H4 (cell line): ENCODE measurements around the gene DENND1A. TPM values are rescaled to one million over a fixed set of nuclear protein-coding genes. Genes with fewer than 3 reads are reported as not detected.

Experiments used
- DNase-seq: peaks from one replicate; pipeline ENCODE4 v3.0.0-alpha.2; 2015; ENCODE audit warnings: low spot score
- total RNA-seq: library from RNA; depleted of rRNA; stranded (reverse); fragments of >200 nt; shearing (Covaris generic); gene quantifications from 2 replicates; pipeline ENCODE4 v1.2.3, GENCODE V29; 2014

Gene DENND1A
- total RNA-seq, 1 experiment from 2014 or later, result 9.5 TPM

DNA sequence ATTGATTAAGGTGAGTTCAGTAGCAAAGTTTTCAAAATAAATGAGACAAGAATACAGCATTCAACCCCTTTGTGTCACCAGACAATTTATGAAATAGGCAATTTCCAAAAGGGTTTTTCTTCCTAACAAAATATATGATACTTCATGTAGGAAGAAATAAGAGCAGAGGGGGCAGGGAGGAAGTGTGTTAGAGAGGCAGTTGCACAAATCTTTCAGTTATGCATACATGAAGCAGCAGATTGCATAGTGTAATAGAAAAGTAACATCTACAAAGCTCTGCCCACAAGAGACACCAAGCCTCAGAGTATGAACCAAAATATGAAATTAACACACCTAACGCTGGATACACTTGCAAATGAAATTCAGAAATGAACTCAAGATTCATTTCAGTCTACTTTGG is 157.0 kb downstream of the DENND1A start:
- no peak for DNase-seq

DNA sequence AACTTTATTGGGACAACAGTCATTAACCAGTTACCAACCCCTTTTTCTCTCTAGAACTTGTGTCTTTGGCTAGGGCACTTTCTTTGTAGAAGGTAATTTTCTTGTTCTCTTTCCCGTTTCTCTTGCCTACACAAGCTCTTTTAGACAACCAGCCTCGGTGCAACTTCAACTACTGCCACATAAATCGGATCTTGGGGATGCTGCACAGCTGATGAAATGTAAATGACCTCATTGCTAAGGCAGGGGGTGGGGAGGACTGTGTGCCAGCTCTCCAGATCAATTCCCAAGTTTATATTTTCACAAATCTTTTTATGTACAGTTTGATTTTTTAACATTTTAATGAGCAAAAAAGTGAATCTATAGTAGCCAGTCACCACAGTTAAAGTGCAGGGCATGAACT is 157.6 kb downstream of the DENND1A start:
- DNase-seq, result no peak

DNA sequence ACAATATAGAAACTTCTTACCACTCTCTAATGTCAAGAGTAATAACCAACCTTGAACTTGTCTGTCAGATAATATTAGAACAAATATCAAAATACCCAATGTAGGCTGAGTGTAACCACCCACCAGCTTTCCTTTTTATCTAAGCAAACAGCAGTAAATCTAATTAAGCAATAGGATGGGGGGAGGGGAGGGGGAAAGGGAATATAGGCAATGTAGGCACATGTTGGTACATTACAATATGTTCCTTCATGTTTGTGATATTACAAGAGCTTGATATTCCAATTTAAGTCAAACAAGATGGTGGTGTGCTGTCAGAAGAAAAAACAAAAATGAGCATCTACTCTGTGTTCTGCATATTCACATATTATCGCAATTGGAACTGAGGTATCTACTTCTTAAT is 158.2 kb downstream of the DENND1A start:
- no peak for DNase-seq

DNA sequence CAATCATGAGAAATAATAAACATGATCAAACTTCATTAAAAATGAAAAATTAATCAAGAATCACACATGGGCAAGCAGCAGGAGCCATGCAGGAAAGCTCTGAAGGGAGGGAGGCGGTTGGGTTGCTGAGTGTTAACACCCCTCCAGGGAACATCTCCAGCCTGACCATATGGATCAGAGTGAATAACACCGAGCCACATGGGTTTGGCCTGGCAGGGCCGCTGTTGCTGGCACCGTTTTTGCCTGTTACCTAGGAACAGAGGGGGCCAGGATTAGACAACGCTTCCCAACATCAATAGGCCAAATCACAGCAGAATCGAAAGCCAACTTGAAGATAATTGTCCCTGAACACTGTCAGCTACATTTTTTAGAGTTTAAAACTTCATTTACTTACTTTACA is 160.2 kb downstream of the DENND1A start:
- DNase-seq, result no peak

DNA sequence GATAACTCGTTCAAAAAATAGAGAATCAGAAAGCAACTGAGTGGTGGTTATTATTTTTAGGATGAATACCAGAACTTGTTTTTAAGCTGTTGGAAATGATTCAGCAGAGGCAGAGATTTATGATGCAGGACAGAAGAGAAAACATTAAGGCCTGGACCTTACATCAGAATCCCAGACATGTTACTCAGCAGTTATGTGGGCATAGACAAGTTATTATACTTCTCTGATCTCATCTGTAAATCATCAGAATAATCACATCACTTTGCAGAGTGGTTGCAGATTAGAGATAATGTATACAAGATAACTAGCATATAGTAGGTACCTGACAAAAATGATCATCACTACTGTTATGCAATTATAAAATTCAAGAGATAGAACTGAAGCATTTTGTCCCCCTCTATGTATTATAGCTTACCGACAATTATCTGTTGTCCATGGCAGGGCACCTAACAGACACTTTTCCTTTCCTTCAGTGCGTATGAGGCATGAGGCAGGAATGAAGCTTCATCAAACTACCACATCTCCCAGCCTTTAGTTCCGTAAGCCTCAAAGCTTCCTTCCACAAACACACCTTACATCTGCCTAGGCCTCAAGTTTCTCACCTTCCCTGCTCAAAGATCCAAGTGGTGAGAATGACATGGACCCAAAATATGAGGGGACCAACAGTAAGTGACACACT is 165.9 kb downstream of the DENND1A start:
- DNase-seq, result no peak

DNA sequence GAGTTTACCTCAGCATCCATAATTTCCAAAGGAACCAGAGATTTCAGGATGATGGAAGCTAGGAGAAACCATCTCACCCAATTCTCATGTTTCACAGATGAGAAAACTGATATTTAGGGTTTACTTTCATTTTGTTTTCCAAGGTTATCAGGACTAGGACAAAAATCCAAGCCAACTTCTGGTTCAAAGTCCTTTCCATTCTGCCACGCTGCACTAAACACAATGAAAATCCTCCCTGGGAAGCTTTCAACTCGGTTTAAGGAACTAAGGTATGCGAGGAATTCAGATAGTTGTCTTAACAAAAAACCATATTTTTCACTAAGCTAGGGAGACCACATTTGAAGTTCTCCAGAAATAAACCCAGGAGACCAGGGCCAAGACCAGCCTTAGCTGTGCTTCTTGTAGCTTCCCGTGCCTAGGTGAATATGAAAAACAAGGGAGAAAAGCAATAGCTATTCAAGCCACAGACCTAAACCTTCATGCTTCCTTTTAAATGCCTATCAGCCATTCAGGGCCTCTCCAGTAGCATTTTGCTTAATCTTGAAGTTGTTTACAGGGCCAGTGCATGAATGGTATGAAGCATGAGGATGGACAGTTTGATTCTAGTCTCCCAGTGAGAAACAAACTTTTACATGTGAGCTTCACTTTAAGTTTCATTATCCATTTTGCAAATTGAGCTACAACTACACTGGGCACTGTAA is 167.9 kb downstream of the DENND1A start:
- DNase-seq, result no peak

DNA sequence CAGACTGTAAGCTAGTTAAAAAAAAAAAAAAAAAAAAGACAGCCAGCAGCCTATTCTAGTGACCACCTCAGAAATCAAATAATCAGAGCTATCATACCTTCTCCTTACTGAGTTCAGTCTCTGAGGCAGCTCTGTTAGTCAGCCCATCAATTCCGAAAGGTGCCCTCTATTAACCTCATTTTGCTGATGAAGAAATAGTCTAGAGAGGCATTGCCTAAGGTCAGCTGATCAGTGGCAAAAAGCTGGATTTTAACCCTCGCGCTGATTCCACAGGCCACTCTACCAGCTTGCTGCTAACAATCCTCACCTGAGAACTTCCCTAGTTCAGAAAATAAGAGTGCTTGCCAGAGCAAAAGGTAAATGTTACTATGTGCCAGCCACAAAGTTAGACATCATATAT is 172.0 kb downstream of the DENND1A start:
- DNase-seq, result no peak

DNA sequence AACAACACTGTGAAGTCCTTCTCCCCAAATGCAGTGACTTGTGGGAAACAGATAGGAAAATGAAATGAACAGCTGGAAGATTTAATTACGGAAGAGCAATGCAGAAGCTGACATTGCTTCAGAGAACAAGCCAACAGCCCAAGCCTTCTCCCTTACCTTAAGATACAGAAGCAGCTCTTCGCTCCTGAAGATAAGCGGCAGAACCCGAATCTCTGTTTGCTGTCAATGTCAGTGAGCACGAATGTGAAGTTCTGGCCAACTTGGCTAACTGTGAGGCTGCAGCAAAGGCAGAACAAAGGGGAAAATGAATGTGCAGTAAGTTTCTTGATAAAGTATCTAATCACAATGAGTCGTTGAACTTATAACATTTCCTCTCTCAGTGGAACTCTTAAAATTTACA is 172.4 kb downstream of the DENND1A start:
- DNase-seq, result no peak

DNA sequence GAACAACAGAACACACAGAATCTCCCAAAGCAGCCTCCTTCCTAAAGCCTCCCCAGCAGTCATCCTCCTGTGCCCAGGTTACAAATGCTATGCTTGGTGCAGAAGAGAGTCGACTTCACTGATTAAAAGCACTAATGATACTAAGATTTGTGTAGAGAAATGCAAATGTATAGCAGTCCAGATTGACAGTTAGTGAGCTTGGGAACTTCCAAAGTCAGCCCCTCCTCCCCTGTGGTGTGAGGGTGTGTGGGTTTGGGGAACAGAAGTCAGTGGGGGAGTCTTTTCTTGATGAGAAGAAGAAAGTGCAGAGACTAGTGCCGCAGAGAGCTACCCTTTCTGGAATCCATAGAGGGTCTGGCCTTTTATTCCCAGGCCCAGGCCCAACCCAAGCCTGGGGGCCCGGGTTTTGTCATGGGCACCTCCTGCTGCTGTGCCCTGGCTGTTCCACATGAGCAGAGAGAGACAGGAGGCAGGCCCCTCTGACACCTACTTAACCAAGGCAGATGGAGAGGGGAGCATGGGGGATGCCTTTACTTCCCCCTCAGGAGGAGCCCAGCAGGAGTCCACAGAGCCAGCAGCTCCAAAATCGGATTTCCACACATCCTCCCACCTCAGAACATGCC is 173.3 kb downstream of the DENND1A start:
- DNase-seq, result no peak

DNA sequence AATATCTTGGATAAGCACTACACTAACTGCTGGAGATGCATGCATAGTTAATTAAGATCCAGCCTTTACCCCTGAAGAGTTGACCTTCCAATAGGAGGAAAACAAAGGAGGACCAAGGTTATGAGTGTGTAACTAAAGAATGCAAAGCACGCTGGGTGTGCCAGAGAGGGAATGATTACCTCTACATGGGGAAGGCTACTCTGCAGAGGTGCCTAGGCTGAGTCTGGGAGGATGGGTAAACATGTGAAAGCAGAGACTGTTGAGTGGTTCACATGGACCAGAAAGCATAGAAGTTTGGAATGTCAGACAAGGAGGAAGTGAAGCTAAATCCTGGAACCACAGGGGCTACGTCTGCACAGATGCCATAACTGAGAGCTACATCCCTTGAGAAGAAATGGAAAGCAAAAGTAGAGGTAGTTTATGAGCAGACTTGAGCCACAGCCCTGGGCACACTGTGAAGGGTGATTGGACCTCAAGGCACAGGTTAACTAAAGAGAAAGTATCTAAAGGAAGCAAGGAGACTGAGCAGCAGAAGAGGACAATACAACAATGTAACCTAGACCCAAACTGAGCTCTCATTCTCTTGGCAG is 176.2 kb downstream of the DENND1A start:
- no peak for DNase-seq

DNA sequence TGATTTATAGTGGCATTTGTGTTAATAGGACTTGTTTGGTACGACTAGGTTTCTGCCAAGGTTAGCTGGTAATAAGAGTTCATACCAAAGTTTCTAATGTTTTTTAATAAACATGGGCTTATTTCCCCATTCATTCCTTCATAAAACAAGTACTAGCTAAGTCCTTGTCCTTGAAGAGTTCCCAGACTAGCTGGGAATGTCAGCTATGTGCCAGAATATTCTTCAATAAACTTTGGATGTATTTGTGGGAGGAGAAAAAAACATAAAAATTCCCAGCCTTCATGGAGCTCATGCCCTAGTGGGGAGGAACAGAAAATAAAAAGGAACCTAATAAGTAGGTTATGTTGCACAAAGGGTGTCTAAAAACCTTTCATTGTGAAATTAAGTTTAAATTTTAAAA is 176.9 kb downstream of the DENND1A start:
- no peak for DNase-seq

DNA sequence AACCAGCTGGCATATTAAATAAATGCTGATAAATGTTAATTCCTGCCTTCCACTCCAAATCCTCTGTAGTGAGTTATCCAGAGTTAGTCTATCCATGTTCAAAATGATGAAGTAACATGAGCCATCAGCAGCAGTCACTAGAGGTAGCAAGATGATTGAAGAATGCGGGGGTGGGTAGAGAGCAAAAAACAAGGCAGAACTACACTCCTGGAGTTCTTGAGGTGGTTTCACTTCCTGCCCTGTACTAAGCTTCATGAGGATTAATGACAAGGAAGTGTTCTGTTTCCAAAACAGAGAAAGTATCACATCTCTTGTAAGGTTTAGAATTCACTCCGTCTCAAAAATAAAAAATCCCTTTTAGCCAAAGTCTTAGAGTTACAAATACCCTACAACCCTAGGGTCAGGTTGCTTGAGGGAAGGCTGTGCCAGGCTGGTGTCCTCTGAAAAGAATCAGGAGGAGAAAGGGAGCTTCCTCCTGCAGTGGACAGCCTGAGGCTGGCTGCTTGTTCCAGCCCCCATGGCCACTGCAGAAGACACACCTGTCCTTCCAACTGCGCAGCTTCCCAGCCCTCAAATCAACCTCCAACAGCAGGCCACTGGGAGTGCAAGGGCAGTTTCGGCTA is 180.2 kb downstream of the DENND1A start:
- no peak for DNase-seq

DNA sequence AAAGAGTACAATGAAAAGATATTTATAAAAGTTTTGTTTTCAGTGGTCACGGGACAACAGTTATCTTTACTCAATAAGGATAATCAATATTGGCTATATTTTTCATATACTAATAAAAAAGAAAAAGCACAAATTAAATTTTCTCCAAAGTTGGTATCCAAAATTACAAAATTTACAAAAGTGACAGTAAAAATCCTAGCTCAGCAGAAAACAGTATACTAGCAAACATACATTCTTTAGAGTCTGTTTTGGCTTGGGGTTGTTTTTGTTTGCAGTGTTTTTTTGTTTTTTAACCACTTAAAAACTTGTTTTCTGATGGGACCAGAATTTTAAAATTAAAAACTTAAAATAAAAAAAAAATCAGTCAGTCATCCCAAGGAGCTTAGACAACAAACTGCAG is 183.2 kb downstream of the DENND1A start:
- DNase-seq, result no peak

DNA sequence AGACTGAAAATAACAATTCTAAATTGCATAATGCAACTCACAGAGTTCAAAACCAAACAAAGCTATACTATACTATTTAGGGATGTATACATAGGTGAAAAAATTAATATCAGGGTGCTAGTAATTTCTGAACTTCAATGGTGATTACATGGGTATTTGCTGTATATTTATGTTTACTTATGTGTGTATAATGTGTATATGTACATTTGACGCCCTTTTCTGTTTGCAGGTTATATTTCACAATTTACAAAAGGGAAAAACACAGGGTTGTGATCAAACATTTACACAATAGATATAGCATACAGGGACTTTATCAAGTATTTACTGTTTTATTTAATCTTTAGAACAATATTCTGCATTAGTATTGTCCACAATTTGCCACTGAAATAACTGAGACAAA is 184.0 kb downstream of the DENND1A start:
- no peak for DNase-seq

DNA sequence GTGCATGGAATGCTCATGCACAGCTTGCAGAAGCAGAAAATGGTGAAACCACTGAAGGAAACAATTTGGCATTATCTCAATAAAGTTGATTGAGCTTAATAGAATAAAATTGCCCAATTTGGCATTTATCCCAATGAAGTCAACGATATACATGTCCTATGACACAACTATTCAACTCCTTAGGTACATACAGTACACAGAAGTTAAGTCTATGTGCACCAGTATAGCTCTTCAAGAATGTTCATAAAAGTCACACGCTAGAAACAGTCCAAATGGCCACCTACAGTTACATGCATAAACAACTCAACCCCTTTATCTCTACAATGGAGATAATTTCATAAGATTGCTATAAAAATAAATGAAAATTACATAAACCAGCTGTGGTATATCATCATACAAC is 184.5 kb downstream of the DENND1A start:
- no peak for DNase-seq

DNA sequence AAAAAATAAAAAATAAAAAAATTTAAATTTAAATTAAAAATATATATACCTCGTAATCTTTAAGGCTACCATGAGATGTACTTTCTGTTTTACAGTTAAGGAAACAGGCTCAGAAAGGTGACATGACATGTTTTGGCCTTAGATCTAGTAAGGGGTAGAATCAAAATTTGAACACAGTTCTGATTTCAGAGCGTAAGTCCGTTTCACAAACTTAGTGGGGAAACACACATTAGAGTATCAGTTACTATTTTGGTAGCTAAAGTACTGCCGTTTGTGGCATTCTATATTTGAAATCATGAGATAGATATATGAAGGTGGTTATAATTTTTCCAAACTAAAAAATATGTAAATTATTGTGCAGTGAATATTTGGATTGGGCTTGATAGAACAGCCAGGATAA is 186.2 kb downstream of the DENND1A start:
- no peak for DNase-seq

DNA sequence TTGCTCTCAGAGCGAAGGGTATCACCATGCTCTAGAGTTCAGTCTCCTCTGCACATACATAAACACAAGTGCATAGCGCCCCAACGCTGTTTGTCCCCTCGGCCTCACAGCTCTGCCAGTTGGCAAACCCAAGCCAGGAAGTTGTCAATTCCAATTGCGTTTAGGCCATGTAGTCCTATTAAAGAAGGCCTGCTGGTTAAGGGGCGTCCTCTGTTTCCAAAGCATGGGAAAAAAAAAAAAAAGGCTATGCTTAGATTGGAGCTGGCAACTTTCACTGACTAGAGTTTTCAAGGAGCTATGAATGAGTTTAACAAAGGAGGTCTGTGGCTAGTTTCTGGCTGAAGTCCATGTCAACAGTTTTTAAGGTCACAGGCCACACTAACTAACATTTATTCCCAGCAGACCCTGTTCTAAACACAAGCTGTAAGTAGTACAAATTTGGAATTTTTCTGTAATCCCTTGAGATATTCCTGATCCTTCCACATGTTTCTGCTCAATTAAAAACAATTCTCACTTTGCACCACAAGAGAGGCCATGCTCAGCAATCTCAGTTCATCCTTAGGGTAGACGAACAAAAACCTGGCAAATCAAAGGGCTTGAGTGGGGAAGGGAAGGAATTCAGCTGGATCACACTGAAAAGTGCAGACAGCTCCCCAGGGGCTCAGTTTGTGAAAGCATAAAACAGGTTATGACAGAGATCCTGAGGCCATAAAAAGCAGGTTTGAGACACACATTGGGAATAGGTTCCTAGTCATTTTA is 187.7 kb downstream of the DENND1A start:
- DNase-seq, result peak; percentile 37

DNA sequence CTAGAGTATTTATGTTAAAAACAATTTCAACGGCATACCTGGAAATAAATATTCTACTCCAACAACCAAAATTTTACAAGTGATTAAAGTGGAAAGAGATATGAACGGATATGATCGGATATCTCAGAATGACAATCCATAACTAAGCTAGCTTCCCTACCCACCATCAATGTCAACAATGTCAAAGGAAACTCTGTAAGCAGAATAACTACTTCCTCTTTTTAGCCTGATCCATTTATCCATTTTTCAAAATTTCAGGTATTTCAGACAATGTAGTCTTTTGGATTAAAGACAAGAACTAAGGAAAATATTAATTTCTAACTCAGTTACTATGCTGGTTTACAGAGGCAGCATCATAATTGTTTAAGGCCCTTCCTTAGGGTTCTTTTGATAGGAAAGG is 188.7 kb downstream of the DENND1A start:
- no peak for DNase-seq

DNA sequence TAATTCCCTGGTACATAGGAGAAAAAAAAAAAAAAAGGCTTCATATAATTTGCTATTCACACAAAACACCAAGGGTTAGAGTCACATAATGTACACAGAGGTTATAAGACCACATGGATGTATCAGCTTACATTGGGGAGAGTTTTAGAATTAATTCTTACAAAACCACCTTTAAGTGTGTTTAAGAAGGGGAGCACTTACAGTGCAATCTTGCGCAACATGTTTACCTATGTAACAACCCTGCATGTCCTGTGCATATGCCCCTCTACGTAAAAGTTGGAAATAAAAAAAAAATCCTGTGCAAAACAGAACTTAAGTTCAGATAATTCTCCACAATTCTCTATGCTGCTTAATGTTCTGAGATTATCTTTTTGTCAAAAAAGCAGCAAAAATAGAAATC is 190.0 kb downstream of the DENND1A start:
- DNase-seq, result no peak

DNA sequence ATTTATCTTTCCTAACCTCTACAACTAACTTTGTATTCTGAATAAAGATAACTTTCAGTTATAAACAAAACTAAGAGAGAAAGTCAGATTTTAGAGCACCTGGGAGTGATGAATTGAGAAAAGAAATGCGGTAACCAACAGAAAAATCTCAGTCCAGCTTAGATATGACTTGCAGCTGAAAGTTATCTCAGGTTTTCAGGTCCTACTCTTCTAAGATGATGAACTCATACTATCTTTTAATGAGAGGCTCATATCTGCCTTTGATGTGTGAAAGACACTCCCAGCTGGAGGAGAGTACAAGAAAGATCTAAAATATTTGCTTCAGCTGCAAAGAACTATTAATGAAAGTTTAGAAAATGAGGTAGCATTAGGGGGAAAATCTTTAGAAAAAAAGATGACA is 190.5 kb downstream of the DENND1A start:
- DNase-seq, result no peak

DNA sequence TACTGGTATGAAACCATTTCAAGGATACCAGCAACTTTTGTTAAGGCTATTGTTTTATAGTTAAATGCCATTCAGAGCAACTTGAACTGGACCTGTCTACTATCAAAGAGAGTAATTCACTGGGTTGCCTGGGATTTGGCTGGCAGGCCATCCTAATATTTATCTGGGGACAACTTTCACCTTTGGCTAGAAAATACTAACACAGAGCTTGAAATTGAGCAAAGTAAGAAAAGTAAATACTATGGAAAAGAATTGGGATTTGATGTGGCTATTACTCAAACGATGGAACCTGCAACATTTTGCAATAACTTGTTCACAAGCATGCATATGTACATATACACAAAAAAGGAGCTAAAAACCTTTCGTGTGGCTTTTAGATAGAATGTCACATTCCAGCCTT is 191.3 kb downstream of the DENND1A start:
- no peak for DNase-seq

DNA sequence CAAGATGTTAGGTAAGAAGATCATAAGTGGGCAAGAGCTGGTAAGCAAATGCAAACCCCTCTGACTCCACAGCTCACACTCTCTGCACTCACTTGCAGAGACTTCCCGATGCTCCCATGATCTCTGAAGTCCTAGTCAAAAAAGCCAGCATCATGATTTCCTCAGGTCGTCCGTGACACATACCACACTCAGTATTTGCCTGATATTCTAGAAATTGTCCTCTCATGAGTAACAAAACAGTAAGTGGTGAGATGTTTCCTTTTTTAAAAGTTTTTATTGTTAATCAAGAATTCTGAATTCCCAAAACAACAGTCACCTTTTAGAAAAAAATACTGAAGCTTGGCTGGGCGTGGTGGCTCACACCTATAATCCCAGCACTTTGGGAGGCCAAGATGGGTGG is 194.6 kb downstream of the DENND1A start:
- no peak for DNase-seq
